GM19240 (cell line): ENCODE data around the gene KLF13.

Experiments
- DNase-seq: peaks from one replicate; pipeline ENCODE4 v3.0.0; 2011; ENCODE audit warnings: low spot score; ENCODE audit not compliant: insufficient read length

The KLF13 gene

GRCh38 chr15:31399544-31400171, 73.0 kb downstream of the KLF13 start:
- no peak for DNase-seq

GRCh38 chr15:31400222-31400927, 73.7 kb downstream of the KLF13 start:
- no peak for DNase-seq

- no peak for DNase-seq
Measured at GRCh38 chr15:31401282-31401681, 74.6 kb downstream of the KLF13 start.

GRCh38 chr15:31402003-31402402, 75.4 kb downstream of the KLF13 start:
- DNase-seq = no peak

GRCh38 chr15:31402511-31403056, 75.9 kb downstream of the KLF13 start:
- DNase-seq = no peak

GRCh38 chr15:31403096-31403495, 76.5 kb downstream of the KLF13 start:
- no peak for DNase-seq

GRCh38 chr15:31403606-31404005, 77.0 kb downstream of the KLF13 start:
- no peak for DNase-seq

- DNase-seq = no peak
Measured at GRCh38 chr15:31404345-31404744, 77.7 kb downstream of the KLF13 start.

- DNase-seq = no peak
Measured at GRCh38 chr15:31405200-31405920, 78.7 kb downstream of the KLF13 start.

GRCh38 chr15:31407376-31407775, 80.7 kb downstream of the KLF13 start:
- DNase-seq = no peak

- no peak for DNase-seq
Measured at GRCh38 chr15:31407851-31408250, 81.2 kb downstream of the KLF13 start.

GRCh38 chr15:31408724-31409123, 82.1 kb downstream of the KLF13 start:
- no peak for DNase-seq

- DNase-seq = no peak
Measured at GRCh38 chr15:31409171-31409570, 82.5 kb downstream of the KLF13 start.

GRCh38 chr15:31412824-31413223, 86.2 kb downstream of the KLF13 start:
- DNase-seq = no peak

GRCh38 chr15:31415201-31415600, 88.6 kb downstream of the KLF13 start:
- no peak for DNase-seq

GRCh38 chr15:31419820-31420219, 93.2 kb downstream of the KLF13 start:
- no peak for DNase-seq

- no peak for DNase-seq
Measured at GRCh38 chr15:31427411-31427810, 100.8 kb downstream of the KLF13 start.
